ENCODE results near the gene ZCCHC4. TPM values are rescaled to one million over a fixed set of nuclear protein-coding genes. Genes with fewer than 3 reads are reported as not detected.
A peak's percentile ranks its signal among the peaks of the same experiment; 100 is the strongest.

The ZCCHC4 gene
- total and polyA plus RNA-seq, 8 donors, result 2.6 to 30.9 (median 6.0) TPM

DNA sequence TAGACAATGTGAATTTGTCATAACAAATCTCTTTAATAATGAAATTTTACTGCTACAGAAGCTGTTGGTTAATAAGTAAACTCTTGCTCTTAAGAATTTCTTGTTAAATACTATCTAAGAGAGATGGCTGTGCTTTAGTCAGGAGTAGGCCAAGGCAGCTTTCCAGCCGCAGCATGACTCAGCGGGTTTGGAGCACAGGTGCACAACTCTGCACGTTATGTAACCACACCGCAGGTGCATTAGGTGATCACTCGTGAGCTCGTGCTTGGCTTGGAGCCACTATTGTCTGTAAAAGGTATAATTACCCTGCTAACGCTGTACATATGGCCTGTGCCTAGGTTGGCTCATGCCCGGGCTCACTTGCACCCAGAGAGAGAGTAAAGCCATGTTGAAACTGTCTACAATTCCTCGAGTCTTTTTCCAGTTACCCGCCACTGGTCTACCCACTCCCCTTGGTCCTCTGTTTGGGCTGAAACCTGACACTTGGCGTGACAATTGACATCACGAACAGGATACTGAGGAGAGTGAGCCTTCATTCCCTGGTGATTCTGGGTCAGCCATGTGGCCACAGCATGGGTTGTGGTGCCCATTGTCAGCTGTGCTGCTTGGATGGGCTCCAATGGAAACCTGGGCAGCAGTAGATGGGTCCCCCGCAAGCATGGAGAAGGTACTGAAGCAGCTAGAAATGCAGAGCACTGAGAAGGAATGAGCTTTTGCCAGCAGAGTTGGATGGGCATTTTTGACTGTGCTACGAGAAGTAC, 46.1 kb downstream of the ZCCHC4 start:
- peak overlapping the region in 2 of 5 donors; percentile 9 to 22 for H3K27ac ChIP-seq
- whole genome bisulfite sequencing, 5 donors, result 71 to 90% (median 84%) methylated on average over 14 of the region's 14 CpGs
- intact Hi-C loops (cut with DNase I; ENCODE audit: low total_unique reads), result no loop called here
- peak; percentile 38 to 92 for DNase-seq
- TF ChIP-seq EP300 (IDR thresholded peaks at IDR 0.05), result no peak
- TF ChIP-seq POLR2AphosphoS5 (IDR thresholded peaks at IDR 0.05), result peak in 1 of 3 donors; percentile 29
- no peak for TF ChIP-seq POLR2A (IDR thresholded peaks at IDR 0.05)
- TF ChIP-seq, protein P1, sequence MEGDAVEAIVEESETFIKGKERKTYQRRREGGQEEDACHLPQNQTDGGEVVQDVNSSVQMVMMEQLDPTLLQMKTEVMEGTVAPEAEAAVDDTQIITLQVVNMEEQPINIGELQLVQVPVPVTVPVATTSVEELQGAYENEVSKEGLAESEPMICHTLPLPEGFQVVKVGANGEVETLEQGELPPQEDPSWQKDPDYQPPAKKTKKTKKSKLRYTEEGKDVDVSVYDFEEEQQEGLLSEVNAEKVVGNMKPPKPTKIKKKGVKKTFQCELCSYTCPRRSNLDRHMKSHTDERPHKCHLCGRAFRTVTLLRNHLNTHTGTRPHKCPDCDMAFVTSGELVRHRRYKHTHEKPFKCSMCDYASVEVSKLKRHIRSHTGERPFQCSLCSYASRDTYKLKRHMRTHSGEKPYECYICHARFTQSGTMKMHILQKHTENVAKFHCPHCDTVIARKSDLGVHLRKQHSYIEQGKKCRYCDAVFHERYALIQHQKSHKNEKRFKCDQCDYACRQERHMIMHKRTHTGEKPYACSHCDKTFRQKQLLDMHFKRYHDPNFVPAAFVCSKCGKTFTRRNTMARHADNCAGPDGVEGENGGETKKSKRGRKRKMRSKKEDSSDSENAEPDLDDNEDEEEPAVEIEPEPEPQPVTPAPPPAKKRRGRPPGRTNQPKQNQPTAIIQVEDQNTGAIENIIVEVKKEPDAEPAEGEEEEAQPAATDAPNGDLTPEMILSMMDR (IDR thresholded peaks at IDR 0.05), result no peak
- H3K4me3 ChIP-seq, result no peak overlapping the region
- H3K27me3 ChIP-seq, result no peaks in the 10 kb centered on the region
- no peaks in the 10 kb centered on the region for H3K4me1 ChIP-seq
- H3K36me3 ChIP-seq, result peaks cover 0 to 15% (median 11%) of the 10 kb centered on the region in 4 donors
- no peaks in the 10 kb centered on the region for H3K9me3 ChIP-seq

DNA sequence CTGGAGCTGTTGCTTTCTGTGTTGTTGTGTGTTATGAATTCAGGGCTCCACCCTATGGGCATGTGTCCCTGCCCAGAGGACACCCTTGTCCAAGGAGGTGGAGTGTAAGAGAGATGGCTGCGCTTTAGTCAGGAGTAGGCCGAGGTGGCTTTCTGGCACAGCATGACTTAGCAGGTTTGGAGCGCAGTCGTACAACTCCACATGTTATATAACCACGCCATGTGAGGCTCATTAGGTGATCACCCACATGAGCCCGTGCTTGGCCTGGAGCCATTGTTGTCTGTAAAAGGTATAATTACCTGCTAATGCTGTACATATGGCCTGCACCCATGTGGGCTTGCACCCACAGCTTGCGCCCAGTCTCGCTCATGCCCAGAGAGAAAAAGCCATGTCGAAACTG, 48.7 kb downstream of the ZCCHC4 start:
- Histone ChIP-seq H3K9me3 (no peaks in the 10 kb centered on the region), H3K4me3 (no peak overlapping the region), H3K4me1 (no peaks in the 10 kb centered on the region), H3K27ac (no peak overlapping the region), H3K27me3 (no peaks in the 10 kb centered on the region), H3K36me3 (peaks cover 0 to 33% (median 24%) of the 10 kb centered on the region in 4 donors)
- WGBS, 5 donors, result 97 to 99% (median 97%) methylated on average over 9 of the region's 9 CpGs
- DNase-seq, result no peak
- TF ChIP-seq EP300 (IDR thresholded peaks at IDR 0.05) (no peak), POLR2A (IDR thresholded peaks at IDR 0.05) (no peak), POLR2AphosphoS5 (IDR thresholded peaks at IDR 0.05) (no peak)
- TF ChIP-seq, protein P1 (IDR thresholded peaks at IDR 0.05), result no peak
- intact Hi-C loops (cut with DNase I; ENCODE audit: low total_unique reads), result no loop called here

DNA sequence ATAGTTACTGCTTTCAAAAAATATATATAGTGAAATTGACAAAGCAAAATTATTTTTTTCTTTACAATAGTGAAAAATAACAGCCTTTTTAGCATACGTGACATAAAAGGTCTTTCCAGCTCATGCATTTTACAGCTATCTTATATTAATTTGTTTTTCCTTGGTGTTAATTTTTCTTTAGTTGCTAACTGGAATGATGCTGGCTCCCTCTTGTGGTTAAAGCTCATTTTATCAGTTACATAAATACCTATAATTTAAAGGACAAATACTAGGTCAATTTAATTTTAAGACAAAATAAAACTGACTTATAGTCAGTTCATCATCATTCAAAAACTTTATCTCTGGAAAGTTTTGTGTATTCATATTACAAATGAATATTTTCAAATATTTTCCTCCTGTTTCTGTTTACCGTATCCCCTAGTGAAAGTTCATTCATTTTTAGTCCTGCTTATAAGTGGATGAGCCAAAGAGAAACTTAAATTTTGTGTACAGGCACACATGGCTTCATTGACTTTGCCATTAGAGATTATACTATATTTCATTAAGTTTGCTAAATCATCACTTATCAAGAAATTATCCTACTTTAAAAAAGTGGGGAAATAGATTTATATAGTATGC, 54.5 kb downstream of the ZCCHC4 start:
- H3K4me1 ChIP-seq, result no peaks in the 10 kb centered on the region
- H3K27ac ChIP-seq, result no peak overlapping the region
- H3K4me3 ChIP-seq, result no peak overlapping the region
- intact Hi-C loops (cut with DNase I; ENCODE audit: low total_unique reads), result no loop called here
- peak in 1 of 2 donors; percentile 76 for DNase-seq
- no peaks in the 10 kb centered on the region for H3K9me3 ChIP-seq
- 57 to 76% (median 64%) methylated on average over 2 of the region's 2 CpGs for WGBS, 5 donors
- peaks cover 4 to 48% (median 38%) of the 10 kb centered on the region in 4 donors for H3K36me3 ChIP-seq
- no peaks in the 10 kb centered on the region for H3K27me3 ChIP-seq
- no peak for TF ChIP-seq EP300 (IDR thresholded peaks at IDR 0.05)
- TF ChIP-seq, protein P1 (IDR thresholded peaks at IDR 0.05), result peak in 4 of 7 experiments; percentile 40 to 55 (median 47)

DNA sequence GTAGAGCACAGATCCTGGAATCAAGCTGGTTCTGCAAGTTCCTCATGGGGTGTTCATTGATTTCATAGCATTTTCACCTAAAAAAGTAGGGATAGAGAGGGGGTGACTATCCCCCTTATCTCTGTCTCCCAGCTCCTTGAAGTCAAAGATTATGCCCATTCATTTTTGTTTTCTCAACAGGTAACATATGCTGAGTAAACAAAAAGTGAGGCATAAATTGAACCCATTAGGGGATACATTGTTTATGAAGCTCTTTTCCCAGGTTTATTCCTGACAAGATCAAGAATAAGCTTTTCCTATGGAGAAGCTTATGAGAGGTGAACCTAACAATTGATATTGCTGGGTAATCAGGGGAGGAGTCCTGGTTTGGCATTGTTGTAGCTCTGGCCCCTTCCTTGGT, 55.3 kb downstream of the ZCCHC4 start:
- Histone ChIP-seq H3K4me1 (no peaks in the 10 kb centered on the region), H3K4me3 (no peak overlapping the region), H3K27ac (no peak overlapping the region), H3K9me3 (no peaks in the 10 kb centered on the region), H3K27me3 (no peaks in the 10 kb centered on the region), H3K36me3 (peaks cover 4 to 40% (median 36%) of the 10 kb centered on the region in 4 donors)
- intact Hi-C loops (cut with DNase I; ENCODE audit: low total_unique reads), result no loop called here
- DNase-seq, result no peak
- TF ChIP-seq POLR2A (IDR thresholded peaks at IDR 0.05), result no peak
- no peak for TF ChIP-seq POLR2AphosphoS5 (IDR thresholded peaks at IDR 0.05)
- TF ChIP-seq, protein P1 (IDR thresholded peaks at IDR 0.05), result no peak
- no peak for TF ChIP-seq EP300 (IDR thresholded peaks at IDR 0.05)

Data from stomach (tissue), 9 donors.